Measurements from ENCODE around the gene DTD1. TPM values are rescaled to one million over a fixed set of nuclear protein-coding genes. Genes with fewer than 3 reads are reported as not detected.
A peak's percentile ranks its signal among the peaks of the same experiment; 100 is the strongest.
"Not testable (repeated sequence)": the region's sequence is repeated elsewhere in the genome, so short reads cannot be mapped to it uniquely, and the experiment has no call there.

Gene DTD1
- polyA plus RNA-seq, 2 donors: 9.7 to 27.4 TPM

DNA sequence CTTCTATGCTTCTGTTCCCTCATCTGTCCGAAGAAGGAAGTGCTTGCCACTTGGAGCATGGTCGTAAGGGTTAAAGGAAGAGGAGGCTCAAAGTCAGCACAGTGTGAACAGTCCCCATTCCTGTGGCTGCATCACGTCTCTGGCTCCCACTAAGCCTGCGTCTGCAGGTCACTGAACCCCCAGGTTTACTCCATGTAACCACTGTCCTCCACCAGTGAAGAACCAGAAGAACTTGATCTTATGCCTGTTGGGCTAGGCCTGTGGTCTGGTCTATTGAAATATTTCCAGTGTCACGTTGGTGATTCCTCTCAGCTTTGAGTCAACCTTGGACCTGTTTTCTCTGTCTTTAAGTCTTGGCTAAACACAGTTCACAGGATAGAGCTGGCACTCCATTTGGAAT, 179.8 kb downstream of the DTD1 start:
- Histone ChIP-seq H3K9me3 (ENCODE audit: control insufficient read depth in 2 of 2, insufficient read depth in 1 of 2, low read depth in 1 of 2, low read length in 1 of 2) (no peaks in the 10 kb centered on the region), H3K4me1 (ENCODE audit: control insufficient read depth in 2 of 2, insufficient read depth in 2 of 2, low read length in 1 of 2) (no peaks in the 10 kb centered on the region), H3K27ac (ENCODE audit: low read depth in 2 of 2, low read length in 1 of 2) (no peak overlapping the region), H3K27me3 (ENCODE audit: control insufficient read depth in 1 of 2, insufficient read depth in 2 of 2, low read length in 2 of 2) (no peaks in the 10 kb centered on the region), H3K36me3 (ENCODE audit: control insufficient read depth in 2 of 2, insufficient read depth in 2 of 2, low read length in 1 of 2) (peaks cover 0 to 6% of the 10 kb centered on the region in 2 donors), H3K4me3 (ENCODE audit: low read depth in 1 of 2, low read length in 2 of 2) (no peak overlapping the region)
- WGBS, 2 donors: 65 to 67% methylated on average over 5 of the region's 5 CpGs

DNA sequence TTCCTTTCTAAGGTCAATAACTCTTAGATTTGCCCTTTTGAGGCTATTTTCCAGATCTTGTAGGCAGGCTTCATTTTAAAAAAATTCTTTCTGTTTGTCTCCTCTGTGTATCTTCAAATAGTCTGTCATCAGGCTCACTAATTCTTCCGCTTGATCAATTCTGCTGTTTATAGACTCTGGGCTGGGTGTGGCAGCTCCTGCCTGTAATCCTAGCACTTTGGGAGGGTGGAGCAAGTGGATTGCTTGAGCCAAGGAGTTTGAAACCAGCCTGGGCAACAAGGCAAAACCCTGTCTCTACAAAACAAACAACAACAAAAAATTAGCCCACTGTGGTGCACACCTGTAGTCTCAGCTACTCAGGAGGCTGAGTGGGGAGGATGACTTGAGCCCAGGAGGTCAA, 185.7 kb downstream of the DTD1 start:
- Histone ChIP-seq H3K9me3 (ENCODE audit: control insufficient read depth in 2 of 2, insufficient read depth in 1 of 2, low read depth in 1 of 2, low read length in 1 of 2) (no peaks in the 10 kb centered on the region), H3K36me3 (ENCODE audit: control insufficient read depth in 2 of 2, insufficient read depth in 2 of 2, low read length in 1 of 2) (no peaks in the 10 kb centered on the region), H3K4me3 (ENCODE audit: low read depth in 1 of 2, low read length in 2 of 2) (no peak overlapping the region), H3K27me3 (ENCODE audit: control insufficient read depth in 1 of 2, insufficient read depth in 2 of 2, low read length in 2 of 2) (no peaks in the 10 kb centered on the region), H3K4me1 (ENCODE audit: control insufficient read depth in 2 of 2, insufficient read depth in 2 of 2, low read length in 1 of 2) (peaks cover 0 to 4% of the 10 kb centered on the region in 2 donors), H3K27ac (ENCODE audit: low read depth in 2 of 2, low read length in 1 of 2) (no peak overlapping the region)
- 48 to 55% methylated on average over 1 of the region's 1 CpG for WGBS, 2 donors

DNA sequence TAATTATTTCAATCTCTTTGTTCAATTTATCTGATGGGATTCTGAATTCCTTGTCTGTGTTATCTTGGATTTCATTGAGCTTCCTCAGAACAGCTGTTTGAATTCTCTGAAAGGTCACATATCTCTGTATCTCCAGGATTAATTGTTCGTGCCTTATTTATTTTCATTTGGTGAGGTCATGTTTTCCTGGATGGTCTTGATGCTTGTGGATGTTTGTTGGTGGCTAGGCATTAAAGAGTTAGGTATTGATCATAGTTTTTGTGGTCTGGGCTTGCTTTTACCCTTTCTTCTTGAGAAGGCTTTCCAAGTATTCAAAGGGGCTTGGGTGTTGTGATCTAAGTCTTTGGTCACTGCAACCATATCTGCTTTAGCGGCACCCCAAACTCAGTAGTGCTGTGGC, 186.4 kb downstream of the DTD1 start:
- H3K27ac ChIP-seq (ENCODE audit: low read depth in 2 of 2, low read length in 1 of 2): no peak overlapping the region
- H3K4me1 ChIP-seq (ENCODE audit: control insufficient read depth in 2 of 2, insufficient read depth in 2 of 2, low read length in 1 of 2): peaks cover 0 to 4% of the 10 kb centered on the region in 2 donors
- 68 to 75% methylated on average over 2 of the region's 2 CpGs for WGBS, 2 donors

DNA sequence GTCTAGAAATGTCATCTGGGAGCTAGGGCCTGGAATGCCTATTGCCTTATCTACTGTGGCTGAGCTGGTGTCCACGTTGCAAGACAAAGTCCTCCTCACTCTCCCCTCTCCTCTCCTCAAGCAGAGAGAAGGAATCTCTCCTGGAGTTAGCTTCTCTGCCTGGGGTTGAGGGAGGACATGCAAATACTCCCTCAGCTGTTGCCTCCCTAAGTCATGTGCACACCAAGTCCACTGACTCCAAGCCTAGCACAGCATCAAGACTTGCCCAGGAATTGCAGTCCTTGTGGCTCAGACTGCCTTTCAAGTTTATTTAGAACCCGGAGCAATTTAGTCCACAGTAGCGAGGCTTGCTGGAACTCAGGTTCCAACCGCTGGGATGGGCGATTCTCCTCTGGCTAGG, 187.8 kb downstream of the DTD1 start:
- H3K27ac ChIP-seq (ENCODE audit: low read depth in 2 of 2, low read length in 1 of 2): no peak overlapping the region
- H3K36me3 ChIP-seq (ENCODE audit: control insufficient read depth in 2 of 2, insufficient read depth in 2 of 2, low read length in 1 of 2): no peaks in the 10 kb centered on the region
- peaks cover 0 to 4% of the 10 kb centered on the region in 2 donors for H3K4me1 ChIP-seq (ENCODE audit: control insufficient read depth in 2 of 2, insufficient read depth in 2 of 2, low read length in 1 of 2)
- 87 to 92% methylated on average over 5 of the region's 5 CpGs for WGBS, 2 donors
- no peaks in the 10 kb centered on the region for H3K9me3 ChIP-seq (ENCODE audit: control insufficient read depth in 2 of 2, insufficient read depth in 1 of 2, low read depth in 1 of 2, low read length in 1 of 2)
- no peak overlapping the region for H3K4me3 ChIP-seq (ENCODE audit: low read depth in 1 of 2, low read length in 2 of 2)
- no peaks in the 10 kb centered on the region for H3K27me3 ChIP-seq (ENCODE audit: control insufficient read depth in 1 of 2, insufficient read depth in 2 of 2, low read length in 2 of 2)

More for the DNA sequence above, 186.4 kb downstream of the DTD1 start:
- Histone ChIP-seq H3K9me3 (ENCODE audit: control insufficient read depth in 2 of 2, insufficient read depth in 1 of 2, low read depth in 1 of 2, low read length in 1 of 2) (no peaks in the 10 kb centered on the region), H3K27me3 (ENCODE audit: control insufficient read depth in 1 of 2, insufficient read depth in 2 of 2, low read length in 2 of 2) (no peaks in the 10 kb centered on the region), H3K36me3 (ENCODE audit: control insufficient read depth in 2 of 2, insufficient read depth in 2 of 2, low read length in 1 of 2) (no peaks in the 10 kb centered on the region), H3K4me3 (ENCODE audit: low read depth in 1 of 2, low read length in 2 of 2) (no peak overlapping the region)

DNA sequence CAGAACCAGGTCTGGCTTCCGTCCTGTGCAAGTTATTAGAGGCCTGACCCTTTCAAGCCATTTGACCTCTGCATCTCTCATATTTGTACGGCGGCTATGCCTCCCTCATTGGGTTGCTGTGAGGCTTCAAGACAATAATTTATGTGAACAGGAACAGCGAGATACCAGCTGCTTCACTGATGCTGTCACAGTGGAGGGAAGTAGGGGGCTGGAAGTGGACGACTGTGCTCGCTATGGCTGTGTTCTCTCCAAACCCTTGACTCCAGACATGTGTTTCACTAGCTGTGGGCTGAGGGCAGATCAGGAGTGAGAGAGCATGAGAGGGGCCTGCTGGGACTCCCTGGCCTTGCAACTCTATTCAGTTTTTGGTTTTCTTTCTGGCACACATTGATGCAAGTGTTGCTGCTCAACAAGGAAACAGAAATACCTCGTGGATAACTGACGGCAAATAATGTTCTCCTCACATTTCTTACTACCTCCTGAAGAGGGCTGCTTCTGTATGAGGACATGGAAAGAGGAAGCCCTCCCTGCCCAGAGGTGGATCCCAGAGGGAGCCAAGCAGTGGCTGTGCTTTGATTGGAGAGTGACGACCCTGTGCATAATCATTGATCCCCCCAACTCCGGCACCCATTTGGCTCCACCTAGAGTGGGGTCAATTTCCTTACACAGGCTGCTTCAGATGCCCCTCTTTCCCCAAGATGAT, 191.0 kb downstream of the DTD1 start:
- H3K4me3 ChIP-seq (ENCODE audit: low read depth in 1 of 2, low read length in 2 of 2): no peak overlapping the region
- H3K4me1 ChIP-seq (ENCODE audit: control insufficient read depth in 2 of 2, insufficient read depth in 2 of 2, low read length in 1 of 2): peaks cover 0 to under 1% of the 10 kb centered on the region in 2 donors
- no peaks in the 10 kb centered on the region for H3K9me3 ChIP-seq (ENCODE audit: control insufficient read depth in 2 of 2, insufficient read depth in 1 of 2, low read depth in 1 of 2, low read length in 1 of 2)
- WGBS, 2 donors: 64 to 75% methylated on average over 10 of the region's 10 CpGs
- H3K36me3 ChIP-seq (ENCODE audit: control insufficient read depth in 2 of 2, insufficient read depth in 2 of 2, low read length in 1 of 2): no peaks in the 10 kb centered on the region
- H3K27me3 ChIP-seq (ENCODE audit: control insufficient read depth in 1 of 2, insufficient read depth in 2 of 2, low read length in 2 of 2): no peaks in the 10 kb centered on the region
- no peak overlapping the region for H3K27ac ChIP-seq (ENCODE audit: low read depth in 2 of 2, low read length in 1 of 2)

DNA sequence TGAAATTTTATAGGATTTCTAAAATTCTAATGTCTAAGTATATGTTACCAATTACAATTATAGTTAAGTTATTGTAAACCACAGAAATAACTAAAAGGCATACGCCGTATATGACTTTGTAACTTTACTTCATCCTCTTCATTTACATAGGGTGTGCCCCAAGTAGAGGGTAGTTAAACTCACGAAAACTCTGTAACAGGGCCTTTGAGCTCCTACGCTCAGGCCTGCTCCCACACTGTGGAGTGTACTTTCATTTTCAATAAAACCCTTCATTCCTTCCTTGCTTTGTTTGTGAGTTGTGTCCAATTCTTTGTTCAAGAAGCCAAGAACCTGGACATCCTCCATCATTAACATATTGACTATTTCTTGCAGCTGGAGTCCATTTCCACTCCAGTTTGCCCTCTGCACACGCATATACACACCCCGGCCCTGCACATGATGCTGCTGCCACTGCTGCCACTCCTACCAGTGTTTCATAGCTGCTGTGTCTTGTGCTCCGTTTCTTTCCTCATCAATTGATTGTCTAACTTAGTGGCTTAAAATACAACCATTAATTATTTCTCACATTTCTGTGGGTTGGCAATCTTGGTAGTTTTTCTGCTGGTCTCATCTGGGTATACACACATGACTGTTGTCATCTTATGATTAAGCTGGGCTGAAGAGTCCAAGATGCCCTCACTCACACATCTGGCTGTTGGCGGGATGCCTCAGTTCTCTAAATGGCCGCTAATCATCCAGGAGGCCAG, 192.7 kb downstream of the DTD1 start:
- no peaks in the 10 kb centered on the region for H3K27me3 ChIP-seq (ENCODE audit: control insufficient read depth in 1 of 2, insufficient read depth in 2 of 2, low read length in 2 of 2)
- no peak overlapping the region for H3K4me3 ChIP-seq (ENCODE audit: low read depth in 1 of 2, low read length in 2 of 2)
- no peaks in the 10 kb centered on the region for H3K9me3 ChIP-seq (ENCODE audit: control insufficient read depth in 2 of 2, insufficient read depth in 1 of 2, low read depth in 1 of 2, low read length in 1 of 2)
- no peaks in the 10 kb centered on the region for H3K4me1 ChIP-seq (ENCODE audit: control insufficient read depth in 2 of 2, insufficient read depth in 2 of 2, low read length in 1 of 2)
- WGBS, 2 donors: 80 to 83% methylated on average over 9 of the region's 9 CpGs
- no peaks in the 10 kb centered on the region for H3K36me3 ChIP-seq (ENCODE audit: control insufficient read depth in 2 of 2, insufficient read depth in 2 of 2, low read length in 1 of 2)
- peak overlapping the region in 1 of 2 donors; percentile 31 for H3K27ac ChIP-seq (ENCODE audit: low read depth in 2 of 2, low read length in 1 of 2)

DNA sequence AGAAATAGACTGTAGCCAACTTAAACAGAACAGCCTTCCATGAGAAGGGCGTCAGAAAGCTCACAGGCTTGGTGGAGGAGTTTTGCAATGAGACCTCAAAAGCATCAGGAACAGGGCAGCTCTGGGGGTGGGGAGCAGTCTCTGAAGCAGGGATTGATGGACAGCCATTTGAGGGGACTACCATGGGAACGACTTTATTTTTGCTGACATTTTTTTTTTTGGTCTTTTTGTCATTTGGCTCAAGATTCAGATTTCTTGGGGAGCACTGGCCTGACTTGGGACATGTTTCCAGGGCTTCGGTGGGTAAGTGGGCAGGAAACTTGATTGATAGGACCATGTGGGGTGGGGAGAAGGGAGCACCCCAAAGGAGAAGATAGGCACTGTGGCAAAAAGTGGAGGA, 193.7 kb downstream of the DTD1 start:
- no peak overlapping the region for H3K4me3 ChIP-seq (ENCODE audit: low read depth in 1 of 2, low read length in 2 of 2)
- H3K27me3 ChIP-seq (ENCODE audit: control insufficient read depth in 1 of 2, insufficient read depth in 2 of 2, low read length in 2 of 2): no peaks in the 10 kb centered on the region
- H3K9me3 ChIP-seq (ENCODE audit: control insufficient read depth in 2 of 2, insufficient read depth in 1 of 2, low read depth in 1 of 2, low read length in 1 of 2): no peaks in the 10 kb centered on the region
- peak overlapping the region in 1 of 2 donors; percentile 42 for H3K27ac ChIP-seq (ENCODE audit: low read depth in 2 of 2, low read length in 1 of 2)
- 73 to 83% methylated on average over 3 of the region's 3 CpGs for WGBS, 2 donors
- no peaks in the 10 kb centered on the region for H3K36me3 ChIP-seq (ENCODE audit: control insufficient read depth in 2 of 2, insufficient read depth in 2 of 2, low read length in 1 of 2)
- H3K4me1 ChIP-seq (ENCODE audit: control insufficient read depth in 2 of 2, insufficient read depth in 2 of 2, low read length in 1 of 2): no peaks in the 10 kb centered on the region

DNA sequence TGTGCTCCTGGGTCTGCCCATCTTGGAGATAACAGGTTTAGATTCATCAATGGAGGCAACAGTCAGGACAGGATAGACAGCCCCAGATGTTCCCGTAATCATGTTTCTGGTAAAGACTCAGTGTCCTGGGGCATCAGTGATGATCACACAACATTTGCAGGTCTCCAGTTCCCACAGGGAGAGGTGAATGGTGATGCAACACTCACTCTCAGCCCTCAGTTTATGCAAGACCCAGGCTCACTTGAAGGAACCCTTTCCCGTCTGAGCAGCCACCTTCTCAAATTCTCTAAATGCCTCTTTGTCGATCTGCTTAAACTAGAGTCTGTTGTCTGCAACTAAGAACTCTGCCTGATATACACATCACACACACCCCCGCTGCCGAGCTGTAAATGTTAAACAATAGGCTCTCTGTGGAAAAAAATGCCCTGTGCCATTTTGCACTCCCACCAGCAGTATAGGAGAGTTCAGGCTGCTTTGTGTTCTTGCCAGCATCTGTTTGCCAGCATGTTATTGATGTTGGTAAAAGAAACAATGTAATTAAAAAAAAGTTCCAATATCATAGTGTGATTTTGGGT, 195.6 kb downstream of the DTD1 start:
- Histone ChIP-seq H3K36me3 (ENCODE audit: control insufficient read depth in 2 of 2, insufficient read depth in 2 of 2, low read length in 1 of 2) (no peaks in the 10 kb centered on the region), H3K4me3 (ENCODE audit: low read depth in 1 of 2, low read length in 2 of 2) (no peak overlapping the region), H3K4me1 (ENCODE audit: control insufficient read depth in 2 of 2, insufficient read depth in 2 of 2, low read length in 1 of 2) (no peaks in the 10 kb centered on the region), H3K27me3 (ENCODE audit: control insufficient read depth in 1 of 2, insufficient read depth in 2 of 2, low read length in 2 of 2) (no peaks in the 10 kb centered on the region), H3K9me3 (ENCODE audit: control insufficient read depth in 2 of 2, insufficient read depth in 1 of 2, low read depth in 1 of 2, low read length in 1 of 2) (peaks cover 0 to 4% of the 10 kb centered on the region in 2 donors), H3K27ac (ENCODE audit: low read depth in 2 of 2, low read length in 1 of 2) (no peak overlapping the region)
- WGBS, 2 donors: 80 to 83% methylated on average over 5 of the region's 5 CpGs

DNA sequence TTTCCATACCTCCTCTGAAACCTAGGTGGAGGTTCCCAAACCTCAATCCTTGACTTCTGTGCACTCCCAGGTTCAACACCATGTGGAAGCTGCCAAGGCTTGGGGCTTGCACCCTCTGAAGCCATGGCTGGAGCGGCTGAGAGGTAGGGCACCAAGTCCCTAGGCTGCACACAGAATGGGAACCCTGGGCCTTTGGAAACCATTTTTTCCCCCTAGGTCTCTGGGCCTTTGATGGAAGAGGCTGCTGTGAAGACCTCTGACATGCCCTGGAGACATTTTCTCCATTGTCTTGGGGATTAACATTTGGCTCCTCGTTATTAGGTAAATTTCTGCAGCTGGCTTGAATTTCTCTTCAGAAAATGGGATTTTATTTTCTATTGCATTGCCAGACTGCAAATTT, 199.2 kb downstream of the DTD1 start:
- not testable (repeated sequence) for H3K36me3 ChIP-seq (ENCODE audit: control insufficient read depth in 2 of 2, insufficient read depth in 2 of 2, low read length in 1 of 2)
- 76 to 78% methylated on average over 2 of the region's 2 CpGs for WGBS, 2 donors

More for the DNA sequence above, 199.2 kb downstream of the DTD1 start:
- H3K9me3 ChIP-seq (ENCODE audit: control insufficient read depth in 2 of 2, insufficient read depth in 1 of 2, low read depth in 1 of 2, low read length in 1 of 2); H3K27me3 ChIP-seq (ENCODE audit: control insufficient read depth in 1 of 2, insufficient read depth in 2 of 2, low read length in 2 of 2); H3K4me3 ChIP-seq (ENCODE audit: low read depth in 1 of 2, low read length in 2 of 2); H3K27ac ChIP-seq (ENCODE audit: low read depth in 2 of 2, low read length in 1 of 2); H3K4me1 ChIP-seq (ENCODE audit: control insufficient read depth in 2 of 2, insufficient read depth in 2 of 2, low read length in 1 of 2): not testable (repeated sequence)
